GM12878 (cell line): ENCODE results near the gene RIMBP2.

Experiments
- BRCA1 ChIP-seq: IDR thresholded peaks from 2 replicates; pipeline ENCODE4 v1.6.1; 2011; ENCODE audit warnings: low read depth, low read length, improper control_type of control experiment
- CBX3 ChIP-seq: fragments of 200-600 bp; sonication (generic); IDR thresholded peaks from 2 replicates; pipeline ENCODE4 v1.6.1; 2016; ENCODE audit warnings: low read depth, borderline replicate concordance
- CHD4 ChIP-seq: fragments of 200-600 bp; sonication (generic); IDR thresholded peaks from 2 replicates; pipeline ENCODE4 v1.6.1; 2016; ENCODE audit warnings: mild to moderate bottlenecking
- CTCF ChIP-seq, 3 experiments: IDR thresholded peaks in 2 of 3; conservative IDR thresholded peaks in 1 of 3; 2 replicates each; pipeline ENCODE4 v1.5.1; 2011; ENCODE audit warnings: low read depth in 3 of 3, low read length in 3 of 3, mild to moderate bottlenecking in 3 of 3, control low read depth in 2 of 3, moderate library complexity in 2 of 3, inconsistent platforms in 1 of 3, mixed read lengths in 1 of 3; ENCODE audit not compliant: control insufficient read depth in 2 of 3, insufficient read depth in 1 of 3; ENCODE audit errors: extremely low read depth in 1 of 3
- EGR1 ChIP-seq, 2 experiments: IDR thresholded peaks; 1 replicate in 1 of 2; 2 replicates in 1 of 2; pipeline ENCODE4 v1.6.1; 2011 to 2012; ENCODE audit warnings: low read depth in 2 of 2, low read length in 2 of 2, borderline replicate concordance in 1 of 2, mild to moderate bottlenecking in 1 of 2, moderate library complexity in 1 of 2
- EP300 ChIP-seq, 2 experiments: fragments of 150-350 bp in 1 of 2; IDR thresholded peaks; 2 replicates each; pipeline ENCODE4 v1.6.1; 2011 to 2012; ENCODE audit warnings: low read depth in 2 of 2, low read length in 2 of 2, borderline replicate concordance in 1 of 2, improper control_type of control experiment in 1 of 2, inconsistent platforms in 1 of 2; ENCODE audit not compliant: control insufficient read depth in 1 of 2
- EZH2 ChIP-seq: IDR thresholded peaks from 2 replicates; pipeline ENCODE4 v1.6.1; 2012; ENCODE audit warnings: low read depth, mild to moderate bottlenecking, control low read depth, inconsistent platforms, low read length, borderline replicate concordance; ENCODE audit not compliant: control insufficient read depth
- GABPA ChIP-seq: IDR thresholded peaks from 2 replicates; pipeline ENCODE4 v1.6.1; 2014; ENCODE audit warnings: antibody characterized with exemption, low read depth, mild to moderate bottlenecking, inconsistent platforms
- MXI1 ChIP-seq: fragments of 150-350 bp; IDR thresholded peaks from 2 replicates; pipeline ENCODE4 v1.6.1; 2011; ENCODE audit warnings: low read depth, mild to moderate bottlenecking, inconsistent platforms, low read length, improper control_type of control experiment
- POLR2A ChIP-seq: IDR thresholded peaks from 2 replicates; pipeline ENCODE4 v1.6.1; 2011; ENCODE audit warnings: low read depth, mild to moderate bottlenecking, low read length
- TAF1 ChIP-seq: IDR thresholded peaks from 2 replicates; pipeline ENCODE4 v1.6.1; 2011; ENCODE audit warnings: mild to moderate bottlenecking, low read depth, low read length, borderline replicate concordance
- YY1 ChIP-seq: IDR thresholded peaks from 2 replicates; pipeline ENCODE4 v1.6.1; 2011; ENCODE audit warnings: low read depth, mild to moderate bottlenecking, low read length
- ZNF24 ChIP-seq: fragments of 450-650 bp; IDR thresholded peaks from 2 replicates; pipeline ENCODE4 v1.6.1; 2017; ENCODE audit warnings: antibody characterized with exemption, mild to moderate bottlenecking

GRCh38 chr12:130729344-130729743 lies 13.2 kb upstream of the RIMBP2 start:
- TF ChIP-seq EZH2 (no peak), MXI1 (no peak), CHD4 (no peak), CTCF (IDR thresholded peaks at IDR 0.05 in 2 of 3, conservative IDR thresholded peaks at IDR 0.05 in 1 of 3; ENCODE audit: control insufficient read depth in 2 of 3, extremely low read depth in 1 of 3, insufficient read depth in 1 of 3, low read depth in 3 of 3, low read length in 3 of 3) (no peak), TAF1 (no peak), ZNF24 (no peak), YY1 (no peak), BRCA1 (no peak), CBX3 (no peak), POLR2A (no peak), EGR1 (IDR thresholded peaks at IDR 0.05; ENCODE audit: borderline replicate concordance in 1 of 2, low read depth in 2 of 2, low read length in 2 of 2) (no peak), GABPA (no peak), EP300 (IDR thresholded peaks at IDR 0.05; ENCODE audit: borderline replicate concordance in 1 of 2, control insufficient read depth in 1 of 2, low read depth in 2 of 2, low read length in 2 of 2) (no peak)
